ENCODE measurements around the gene PNMA8B. TPM values are rescaled to one million over a fixed set of nuclear protein-coding genes. Genes with fewer than 3 reads are reported as not detected.

PNMA8B gene
- total RNA-seq, 1 donor from 2014 or later, result 0.55 TPM

- peaks cover 23% of the 10 kb centered on the region for H3K4me1 ChIP-seq
- H3K9me3 ChIP-seq (replicated peaks), result peaks cover 3% of the 10 kb centered on the region
- peak overlapping the region; percentile 41 for H3K27ac ChIP-seq (replicated peaks)
- TF ChIP-seq CTCF (IDR thresholded peaks at IDR 0.05; ENCODE audit: borderline replicate concordance), result no peak
- H3K36me3 ChIP-seq, result no peaks in the 10 kb centered on the region
- intact Hi-C loops (cut with micrococcal nuclease), result no loop called here
- H3K4me3 ChIP-seq, result no peak overlapping the region
- no peaks in the 10 kb centered on the region for H3K27me3 ChIP-seq (ENCODE audit: low read depth)
- no peak for DNase-seq
These were observed 48.7 kb downstream of the PNMA8B start for GRCh38 chr19:46447006-46447405.

GRCh38 chr19:46446021-46446420 lies 49.6 kb downstream of the PNMA8B start:
- no peak for TF ChIP-seq CTCF (IDR thresholded peaks at IDR 0.05; ENCODE audit: borderline replicate concordance)
- H3K27me3 ChIP-seq (ENCODE audit: low read depth), result no peaks in the 10 kb centered on the region
- H3K27ac ChIP-seq (replicated peaks), result no peak overlapping the region
- no peak overlapping the region for H3K4me3 ChIP-seq
- no peaks in the 10 kb centered on the region for H3K36me3 ChIP-seq
- intact Hi-C loops (cut with micrococcal nuclease), result no loop called here
- no peak for DNase-seq
- H3K4me1 ChIP-seq, result peaks cover 24% of the 10 kb centered on the region
- H3K9me3 ChIP-seq (replicated peaks), result peaks cover 3% of the 10 kb centered on the region

GRCh38 chr19:46442808-46443450 lies 52.7 kb downstream of the PNMA8B start:
- intact Hi-C loops (cut with micrococcal nuclease), result no loop called here
- Histone ChIP-seq H3K4me3 (no peak overlapping the region), H3K9me3 (replicated peaks) (no peaks in the 10 kb centered on the region), H3K4me1 (peaks cover 19% of the 10 kb centered on the region), H3K36me3 (no peaks in the 10 kb centered on the region), H3K27me3 (ENCODE audit: low read depth) (no peaks in the 10 kb centered on the region), H3K27ac (replicated peaks) (peak overlapping the region; percentile 40)
- DNase-seq, result no peak
- no peak for TF ChIP-seq CTCF (IDR thresholded peaks at IDR 0.05; ENCODE audit: borderline replicate concordance)

GRCh38 chr19:46441866-46442265 lies 53.8 kb downstream of the PNMA8B start:
- TF ChIP-seq CTCF (IDR thresholded peaks at IDR 0.05; ENCODE audit: borderline replicate concordance), result no peak
- no peak for DNase-seq
- intact Hi-C loops (cut with micrococcal nuclease), result no loop called here
- H3K9me3 ChIP-seq (replicated peaks), result no peaks in the 10 kb centered on the region
- no peak overlapping the region for H3K4me3 ChIP-seq
- H3K4me1 ChIP-seq, result peaks cover 19% of the 10 kb centered on the region
- H3K27me3 ChIP-seq (ENCODE audit: low read depth), result no peaks in the 10 kb centered on the region
- H3K27ac ChIP-seq (replicated peaks), result peak overlapping the region; percentile 40
- H3K36me3 ChIP-seq, result no peaks in the 10 kb centered on the region

Other genes starting within 250 kb of the PNMA8B start
- 87.7 TPM for gene HIF3A, start 198.8 kb downstream of the PNMA8B start, total RNA-seq
- 70.8 TPM for gene PPP5C, start 148.8 kb downstream of the PNMA8B start, total RNA-seq
- 30.8 TPM for gene CCDC8, start 82.3 kb downstream of the PNMA8B start, total RNA-seq
- gene PNMA8C, start 66.9 kb downstream of the PNMA8B start, total RNA-seq, result not detected
- gene PNMA8A, start 24.3 kb downstream of the PNMA8B start, total RNA-seq, result 8.4 TPM
- gene CALM3, start 105.5 kb upstream of the PNMA8B start, total RNA-seq, result 294 TPM
- 3.7 TPM for gene PTGIR, start 129.2 kb upstream of the PNMA8B start, total RNA-seq
- gene GNG8, start 140.3 kb upstream of the PNMA8B start, total RNA-seq, result not detected
- gene DACT3, start 165.3 kb upstream of the PNMA8B start, total RNA-seq, result 18.3 TPM
- gene PRKD2, start 221.2 kb upstream of the PNMA8B start, total RNA-seq, result 7.9 TPM